Loucy (cell line): ENCODE data around the gene CCM2.
A peak's percentile ranks its signal among the peaks of the same experiment; 100 is the strongest.

Source experiments
- H2AFZ ChIP-seq: fragments of 200-600 bp; sonication (generic); 2 replicates; pipeline ENCODE4 v1.6.0; 2016; ENCODE audit warnings: antibody characterized with exemption, mild to moderate bottlenecking, low read length, moderate library complexity
- H3F3A ChIP-seq: fragments of 200-600 bp; 2 replicates; pipeline ENCODE4 v1.6.0; 2016; ENCODE audit warnings: antibody characterized with exemption, low read depth, mild to moderate bottlenecking
- H3K27me3 ChIP-seq: fragments of 200-600 bp; sonication (generic); 2 replicates; pipeline ENCODE4 v1.6.1; 2014; ENCODE audit warnings: low read length, mild to moderate bottlenecking; ENCODE audit not compliant: insufficient read depth, poor library complexity, severe bottlenecking
- H3K36me3 ChIP-seq: fragments of 200-600 bp; sonication (generic); 2 replicates; pipeline ENCODE4 v1.6.1; 2016; ENCODE audit warnings: low read length; ENCODE audit not compliant: insufficient read depth
- H3K4me1 ChIP-seq: fragments of 200-600 bp; sonication (generic); 2 replicates; pipeline ENCODE4 v1.5.1; 2014; ENCODE audit warnings: low read length, mild to moderate bottlenecking; ENCODE audit not compliant: insufficient read depth, poor library complexity, severe bottlenecking
- H3K4me2 ChIP-seq: fragments of 200-600 bp; sonication (generic); 2 replicates; pipeline ENCODE4 v1.6.0; 2014; ENCODE audit warnings: antibody characterized with exemption, low read length, low read depth, mild to moderate bottlenecking; ENCODE audit not compliant: poor library complexity, severe bottlenecking
- H3K4me3 ChIP-seq: fragments of 200-600 bp; sonication (generic); 2 replicates; pipeline ENCODE4 v1.5.1; 2014; ENCODE audit warnings: low read length, mild to moderate bottlenecking, mixed read lengths; ENCODE audit not compliant: poor library complexity, severe bottlenecking
- H3K79me2 ChIP-seq: fragments of 200-600 bp; sonication (generic); 2 replicates; pipeline ENCODE4 v1.6.1; 2014; ENCODE audit warnings: low read length; ENCODE audit not compliant: insufficient read depth
- H3K9ac ChIP-seq: fragments of 200-600 bp; sonication (generic); 2 replicates; pipeline ENCODE4 v1.6.0; 2014; ENCODE audit warnings: mild to moderate bottlenecking, low read depth, low read length, moderate library complexity; ENCODE audit not compliant: poor library complexity, severe bottlenecking
- H3K9me2 ChIP-seq: fragments of 200-600 bp; sonication (generic); replicated peaks from 2 replicates; pipeline ENCODE4 v1.6.1; 2016; ENCODE audit warnings: low read depth, low read length, mixed read lengths
- H3K9me3 ChIP-seq: fragments of 200-600 bp; sonication (generic); 2 replicates; pipeline ENCODE4 v1.6.1; 2014; ENCODE audit warnings: mild to moderate bottlenecking, antibody characterized with exemption, low read length, low read depth; ENCODE audit not compliant: insufficient read depth
- H4K20me1 ChIP-seq: fragments of 200-600 bp; sonication (generic); 2 replicates; pipeline ENCODE4 v1.6.0; 2014; ENCODE audit warnings: antibody characterized with exemption, low read length, mild to moderate bottlenecking; ENCODE audit not compliant: insufficient read depth, poor library complexity, severe bottlenecking
- CTCF ChIP-seq: fragments of 200-600 bp; sonication (generic); conservative IDR thresholded peaks from 2 replicates; pipeline ENCODE4 v1.5.1; 2014; ENCODE audit warnings: mild to moderate bottlenecking, antibody characterized with exemption, low read length
- EZH2phosphoT487 ChIP-seq: fragments of 200-600 bp; IDR thresholded peaks from 2 replicates; pipeline ENCODE4 v1.6.1; 2018; ENCODE audit warnings: antibody characterized with exemption, mild to moderate bottlenecking, moderate library complexity, borderline replicate concordance

CCM2 gene

GRCh38 chr7:45107356-45107755, 107.4 kb downstream of the CCM2 start:
- peak overlapping the region; percentile 62 for H3K9ac ChIP-seq
- peak overlapping the region; percentile 87 for H3K4me2 ChIP-seq
- H3K27me3 ChIP-seq = no peaks in the 10 kb centered on the region
- H3K9me2 ChIP-seq = no peaks in the 10 kb centered on the region
- H3K4me1 ChIP-seq = peaks cover 48% of the 10 kb centered on the region
- H4K20me1 ChIP-seq = peaks cover 64% of the 10 kb centered on the region
- peaks cover 65% of the 10 kb centered on the region; the same call in 1 of the 2 replicates for H3K36me3 ChIP-seq
- no peaks in the 10 kb centered on the region for H3K9me3 ChIP-seq
- peaks cover 86% of the 10 kb centered on the region for H3K79me2 ChIP-seq
- TF ChIP-seq EZH2phosphoT487 (no peak), CTCF (no peak)
- peaks cover 4% of the 10 kb centered on the region; the same call in 1 of the 2 replicates for H3F3A ChIP-seq
- peak overlapping the region; percentile 78 for H3K4me3 ChIP-seq
- H2AFZ ChIP-seq = no peak overlapping the region

- Histone ChIP-seq H3K4me2 (peak overlapping the region; percentile 87), H3F3A (peaks cover 4% of the 10 kb centered on the region; the same call in 1 of the 2 replicates), H3K36me3 (peaks cover 50% of the 10 kb centered on the region; the same call in 1 of the 2 replicates), H2AFZ (no peak overlapping the region), H3K4me1 (peaks cover 53% of the 10 kb centered on the region), H3K27me3 (no peaks in the 10 kb centered on the region), H4K20me1 (peaks cover 60% of the 10 kb centered on the region), H3K9me3 (no peaks in the 10 kb centered on the region), H3K4me3 (peak overlapping the region; percentile 78), H3K9me2 (no peaks in the 10 kb centered on the region), H3K79me2 (peaks cover 83% of the 10 kb centered on the region), H3K9ac (peak overlapping the region; percentile 62)
- TF ChIP-seq CTCF (no peak), EZH2phosphoT487 (no peak)
Measured at GRCh38 chr7:45108863-45109262, 108.9 kb downstream of the CCM2 start.

GRCh38 chr7:45111298-45112223, 111.6 kb downstream of the CCM2 start, which contains the start of gene TBRG4:
Gene TBRG4, minus strand, starts transcription at chr7:45111697. Its CDS starts 2,460 bp downstream, at chr7:45109237.
- Histone ChIP-seq H3K79me2 (peaks cover 57% of the 10 kb centered on the region), H3K4me3 (peak within 1 kb of the TSS; percentile 78), H3K27me3 (no peaks in the 10 kb centered on the region), H2AFZ (peak within 1 kb of the TSS; percentile 74), H4K20me1 (peaks cover 40% of the 10 kb centered on the region), H3F3A (peaks cover 4% of the 10 kb centered on the region; the same call in 1 of the 2 replicates), H3K9me3 (no peaks in the 10 kb centered on the region), H3K9me2 (no peaks in the 10 kb centered on the region), H3K9ac (peak within 1 kb of the TSS; percentile 94), H3K36me3 (peaks cover 25% of the 10 kb centered on the region; the same call in 1 of the 2 replicates), H3K4me2 (peak within 1 kb of the TSS; percentile 87), H3K4me1 (peaks cover 48% of the 10 kb centered on the region)
- TF ChIP-seq EZH2phosphoT487 (no peak), CTCF (peak; percentile 62)
